Activated naive CD4-positive, alpha-beta T cell treated with Interleukin-2 at 50 U/mL for 16 hours (primary cell): ENCODE data around the gene RNF148.
"Not testable (repeated sequence)": the region's sequence is repeated elsewhere in the genome, so short reads cannot be mapped to it uniquely, and the experiment has no call there.

Experiments
- DNase-seq: peaks from one replicate; pipeline ENCODE4 v3.0.0-alpha.2; 2020

The RNF148 gene

GRCh38 chr7:122689346-122690109 lies 13.2 kb downstream of the RNF148 start:
- no peak for DNase-seq

GRCh38 chr7:122688400-122688998 lies 14.2 kb downstream of the RNF148 start:
- DNase-seq: no peak

GRCh38 chr7:122686360-122686878 lies 16.3 kb downstream of the RNF148 start:
- no peak for DNase-seq

GRCh38 chr7:122684504-122684903 lies 18.2 kb downstream of the RNF148 start:
- DNase-seq: no peak

GRCh38 chr7:122682815-122683550 lies 19.7 kb downstream of the RNF148 start:
- no peak for DNase-seq

- DNase-seq: not testable (repeated sequence)
Observed at GRCh38 chr7:122681186-122681585, 21.5 kb downstream of the RNF148 start.

GRCh38 chr7:122679813-122680212 lies 22.9 kb downstream of the RNF148 start:
- no peak for DNase-seq

- DNase-seq: not testable (repeated sequence)
Observed at GRCh38 chr7:122679269-122679709, 23.4 kb downstream of the RNF148 start.

- no peak for DNase-seq
Observed at GRCh38 chr7:122677149-122677548, 25.6 kb downstream of the RNF148 start.

GRCh38 chr7:122676466-122676865 lies 26.3 kb downstream of the RNF148 start:
- no peak for DNase-seq

- no peak for DNase-seq
Observed at GRCh38 chr7:122675621-122676020, 27.1 kb downstream of the RNF148 start.

GRCh38 chr7:122675011-122675410 lies 27.7 kb downstream of the RNF148 start:
- DNase-seq: no peak

GRCh38 chr7:122674502-122674901 lies 28.2 kb downstream of the RNF148 start:
- DNase-seq: no peak

- no peak for DNase-seq
Observed at GRCh38 chr7:122673951-122674350, 28.8 kb downstream of the RNF148 start.

GRCh38 chr7:122672536-122672935 lies 30.2 kb downstream of the RNF148 start:
- no peak for DNase-seq

GRCh38 chr7:122663733-122664132 lies 39.0 kb downstream of the RNF148 start:
- no peak for DNase-seq

- no peak for DNase-seq
Observed at GRCh38 chr7:122658856-122659255, 43.9 kb downstream of the RNF148 start.

- no peak for DNase-seq
Observed at GRCh38 chr7:122653685-122654084, 49.0 kb downstream of the RNF148 start.

- DNase-seq: no peak
Observed at GRCh38 chr7:122652876-122653275, 49.8 kb downstream of the RNF148 start.
